GM21515 (cell line): ENCODE results near the gene UBLCP1.
"Not testable (repeated sequence)": the region's sequence is repeated elsewhere in the genome, so short reads cannot be mapped to it uniquely, and the experiment has no call there.

Source experiments
- ATAC-seq: cut with Tn5 transposase; IDR thresholded peaks from one replicate; pipeline ENCODE4 v1.9.1; 2021; ENCODE audit not compliant: unreplicated experiment

The UBLCP1 gene

DNA sequence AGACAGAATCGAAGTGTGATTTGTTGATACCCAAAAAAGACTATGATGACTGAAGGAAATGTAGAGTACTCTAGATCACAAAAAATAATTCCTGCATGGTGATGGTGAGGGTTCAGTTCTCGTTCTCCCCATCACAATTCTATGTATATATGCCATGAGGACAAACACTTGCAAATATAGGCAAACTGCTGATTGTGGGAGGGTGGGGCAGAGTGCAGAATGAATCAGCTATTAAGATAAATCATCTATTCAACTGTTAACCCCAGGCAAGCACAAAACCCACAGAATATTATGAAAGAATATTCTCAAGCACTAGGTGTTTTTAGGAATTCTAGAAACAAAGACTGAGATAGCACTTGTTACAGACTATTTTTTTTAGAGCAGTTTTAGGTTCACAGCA lies 13.9 kb upstream of the UBLCP1 start:
- ATAC-seq, result no peak

DNA sequence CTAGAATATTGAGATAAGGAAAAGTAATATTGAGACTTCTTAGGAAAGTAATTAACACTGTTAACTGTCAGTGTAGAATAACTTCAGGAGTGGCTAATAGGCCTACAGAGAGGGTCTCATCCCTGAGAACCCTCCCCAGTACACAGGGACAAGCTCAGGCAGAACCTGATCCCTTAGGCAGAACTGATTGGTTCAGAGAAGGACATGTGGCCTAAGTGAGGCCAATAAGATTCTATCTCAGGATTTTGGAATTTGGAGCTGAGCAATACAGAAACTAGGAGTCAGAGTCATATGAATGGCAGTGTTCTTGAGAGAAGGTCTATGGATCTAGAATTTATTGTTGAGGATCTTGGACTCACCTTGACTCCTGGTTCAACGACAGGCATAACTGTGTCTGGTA lies 10.9 kb upstream of the UBLCP1 start:
- no peak for ATAC-seq

DNA sequence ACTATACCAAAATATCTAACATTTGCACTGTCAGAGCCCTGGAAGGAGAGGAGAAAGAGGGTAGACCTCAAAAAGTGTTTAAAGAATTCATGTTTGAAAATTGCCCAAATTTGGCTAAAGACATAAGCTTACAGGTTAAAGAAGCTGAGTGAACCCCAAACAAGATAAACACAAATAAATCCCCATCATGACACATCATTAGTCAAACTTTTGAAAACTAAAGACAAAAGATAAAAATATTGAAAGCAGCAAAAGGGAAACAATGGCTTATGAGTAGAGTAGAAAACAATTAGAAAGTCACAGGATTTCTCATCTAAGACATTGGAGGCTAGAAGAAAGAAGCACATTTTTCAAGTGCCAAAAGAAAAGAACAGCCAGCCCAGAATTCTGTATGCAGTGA lies 6.1 kb upstream of the UBLCP1 start:
- ATAC-seq, result no peak

DNA sequence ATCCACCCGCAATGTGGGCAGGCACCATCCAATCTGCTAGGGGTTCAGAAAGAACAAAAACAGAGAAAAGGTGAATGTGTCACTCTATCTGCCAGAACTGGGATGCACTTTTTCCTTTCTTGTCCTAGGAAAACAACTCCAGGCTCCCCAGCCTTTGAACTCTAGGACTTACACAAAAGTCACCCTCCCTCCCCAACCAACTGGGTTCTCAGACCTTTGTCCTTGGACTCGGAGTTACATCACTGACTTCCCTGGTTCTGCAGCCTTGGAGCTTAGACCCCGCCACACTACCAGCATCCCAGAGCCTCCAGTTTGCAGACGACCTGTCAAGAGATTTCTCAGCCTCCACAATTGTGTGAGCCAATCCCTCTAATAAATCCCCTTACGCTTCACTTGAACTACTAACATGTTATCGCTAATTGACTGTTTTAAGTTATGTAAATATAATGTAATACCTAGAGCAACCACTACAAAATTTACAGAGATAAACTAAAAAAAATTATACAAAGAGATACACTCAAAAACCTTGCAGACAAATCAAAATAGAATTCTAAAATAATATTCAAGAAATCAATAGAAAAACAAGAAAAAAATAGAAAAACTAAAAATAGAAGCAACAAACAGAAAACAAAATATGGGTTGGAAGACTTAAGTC lies 5.3 kb upstream of the UBLCP1 start:
- ATAC-seq, result no peak

DNA sequence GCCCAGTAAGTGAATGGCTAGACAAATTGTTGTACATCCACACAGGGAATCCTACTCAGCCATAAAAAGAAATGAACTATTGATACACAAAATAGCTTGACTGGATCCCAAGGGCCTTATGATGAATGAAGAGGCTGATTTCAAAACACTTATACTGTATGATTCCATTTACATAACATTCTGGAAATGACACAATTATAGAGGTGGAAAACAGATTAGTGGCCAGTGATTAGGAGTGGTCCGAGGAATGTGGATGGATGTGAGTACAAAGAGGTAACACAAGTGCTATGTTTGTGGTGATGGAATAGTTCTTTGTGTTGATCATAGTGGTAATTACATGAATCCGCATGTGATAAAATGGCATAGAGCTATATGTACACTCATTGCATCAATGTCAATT lies 4.7 kb upstream of the UBLCP1 start:
- ATAC-seq, result no peak

DNA sequence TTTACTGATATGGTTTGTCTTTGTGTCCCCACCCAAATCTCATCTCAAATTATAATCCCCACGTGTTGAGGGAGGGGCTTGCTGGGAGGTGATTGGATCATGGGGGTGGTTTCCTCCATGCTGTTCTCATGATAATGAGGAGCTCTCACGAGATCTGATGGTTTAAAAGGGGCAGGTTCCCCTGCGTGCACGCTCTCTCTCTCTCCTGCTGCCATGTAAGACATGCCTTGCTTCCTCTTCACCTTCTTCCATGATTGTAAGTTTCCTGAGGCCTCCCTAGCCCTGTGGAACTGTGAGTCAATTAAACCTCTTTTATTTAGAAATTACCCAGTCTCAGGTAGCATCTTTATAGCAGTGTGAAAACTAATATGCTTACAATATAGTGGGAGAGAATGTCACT lies 2.9 kb upstream of the UBLCP1 start:
- ATAC-seq, result not testable (repeated sequence)

DNA sequence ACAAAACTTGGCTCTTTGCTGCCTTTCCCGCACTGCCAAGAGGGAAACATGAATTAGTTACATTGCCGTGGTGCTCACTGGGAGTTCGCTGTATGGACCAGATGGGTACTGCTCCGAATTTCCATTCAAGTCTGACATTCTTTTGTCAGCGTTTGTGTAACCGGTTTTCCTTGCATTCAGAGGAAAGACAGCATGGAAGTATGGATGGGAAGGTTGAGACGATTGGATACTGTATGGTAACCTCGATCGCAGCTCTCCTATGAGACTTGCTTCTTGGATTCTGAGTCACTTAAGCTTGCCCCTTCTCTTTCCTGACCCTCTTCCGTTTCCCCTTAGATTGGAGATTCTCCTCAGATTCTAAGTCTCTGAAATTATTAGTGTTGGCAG lies 625 bp upstream of the UBLCP1 start:
- ATAC-seq, result peak; percentile 8

DNA sequence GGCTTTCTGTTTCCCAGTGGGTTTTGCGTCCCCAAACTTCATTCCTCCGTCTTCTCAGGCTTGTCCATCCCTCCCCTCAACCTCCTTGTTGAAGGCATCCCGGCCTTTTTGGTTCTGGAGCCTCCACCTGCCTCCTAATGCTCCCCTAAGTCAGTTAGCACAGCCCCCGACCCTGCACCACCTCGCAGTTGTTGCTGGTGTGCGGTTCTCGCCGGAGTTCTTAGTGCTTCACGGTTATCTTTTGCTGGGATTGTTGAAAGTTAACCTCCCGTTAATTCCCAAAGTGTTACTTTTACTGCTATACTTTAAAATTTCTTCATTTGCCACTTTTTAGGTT lies 447 bp downstream of the UBLCP1 start:
- ATAC-seq, result peak; percentile 8

DNA sequence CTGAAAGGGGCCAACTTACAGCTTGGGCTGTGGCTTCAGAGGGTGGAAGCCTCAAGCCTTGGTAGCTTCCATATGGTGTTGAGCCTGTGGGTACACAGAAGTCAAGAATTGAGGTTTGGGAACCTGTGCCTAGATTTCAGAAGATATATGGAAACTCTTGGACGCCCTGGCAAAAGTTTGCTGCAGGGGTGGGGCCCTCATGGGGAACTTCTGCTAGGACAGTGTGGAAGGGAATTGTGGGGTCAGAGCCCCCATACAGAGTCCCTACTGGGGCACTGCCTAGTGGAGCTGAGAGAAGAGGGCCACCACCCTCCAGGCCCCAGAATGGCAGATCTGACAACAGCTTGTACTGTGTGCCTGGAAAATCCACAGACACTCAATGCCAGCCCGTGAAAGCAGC lies 3.7 kb downstream of the UBLCP1 start:
- not testable (repeated sequence) for ATAC-seq

DNA sequence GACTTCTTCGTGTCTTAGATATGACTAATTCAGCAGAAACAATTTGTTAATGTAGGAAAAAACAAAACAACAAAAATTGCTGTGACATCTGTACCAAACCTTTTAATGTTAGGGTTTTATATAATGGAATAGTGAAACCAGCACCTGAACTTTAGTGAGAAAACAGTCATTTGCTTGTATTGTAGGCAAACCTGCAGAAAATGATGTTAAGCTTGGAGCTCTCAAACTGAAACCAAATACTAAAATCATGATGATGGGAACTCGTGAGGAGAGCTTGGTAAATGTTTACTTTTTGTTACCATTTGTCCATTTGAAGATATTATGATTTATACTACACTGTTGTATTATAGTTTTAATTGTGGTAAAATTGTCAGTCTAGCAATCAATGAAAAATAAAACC lies 6.6 kb downstream of the UBLCP1 start:
- no peak for ATAC-seq

DNA sequence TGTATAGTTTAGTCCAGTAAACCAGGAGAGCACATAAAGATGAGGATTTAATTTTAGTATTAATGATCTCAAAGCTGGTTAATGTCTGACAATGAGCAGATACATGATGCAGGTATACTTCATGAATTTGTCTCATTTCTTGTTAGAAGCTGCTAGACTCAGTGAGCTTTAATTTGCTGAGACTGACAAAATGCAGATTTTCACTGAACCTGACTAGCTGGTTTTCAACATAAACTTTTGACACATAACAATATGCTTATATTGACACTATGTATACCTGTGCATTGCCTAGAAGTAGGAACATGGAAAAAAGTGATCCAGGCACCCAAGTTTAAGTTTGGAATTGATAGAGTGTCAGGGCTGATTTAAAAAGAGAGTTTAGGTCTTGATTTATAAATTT lies 10.8 kb downstream of the UBLCP1 start:
- ATAC-seq, result no peak

DNA sequence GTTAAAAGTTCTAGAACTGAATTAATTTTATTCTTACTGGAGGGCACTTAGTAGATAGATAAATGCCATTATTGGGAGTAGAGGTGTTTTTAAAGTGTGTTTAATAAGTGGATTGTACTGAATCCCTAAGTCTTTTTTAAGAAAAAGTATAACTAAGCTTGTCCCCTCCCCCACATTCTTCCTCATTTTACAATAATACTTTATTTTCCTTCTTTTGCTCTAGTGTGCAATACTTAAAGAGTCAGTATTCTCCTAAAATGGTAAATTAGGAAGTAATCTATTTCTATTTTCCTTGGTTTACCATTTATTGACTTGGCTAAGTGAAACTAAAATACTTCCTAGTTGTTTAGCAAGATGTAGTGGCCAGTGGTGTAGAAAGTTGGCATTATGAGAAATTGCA lies 11.6 kb downstream of the UBLCP1 start:
- ATAC-seq, result no peak

DNA sequence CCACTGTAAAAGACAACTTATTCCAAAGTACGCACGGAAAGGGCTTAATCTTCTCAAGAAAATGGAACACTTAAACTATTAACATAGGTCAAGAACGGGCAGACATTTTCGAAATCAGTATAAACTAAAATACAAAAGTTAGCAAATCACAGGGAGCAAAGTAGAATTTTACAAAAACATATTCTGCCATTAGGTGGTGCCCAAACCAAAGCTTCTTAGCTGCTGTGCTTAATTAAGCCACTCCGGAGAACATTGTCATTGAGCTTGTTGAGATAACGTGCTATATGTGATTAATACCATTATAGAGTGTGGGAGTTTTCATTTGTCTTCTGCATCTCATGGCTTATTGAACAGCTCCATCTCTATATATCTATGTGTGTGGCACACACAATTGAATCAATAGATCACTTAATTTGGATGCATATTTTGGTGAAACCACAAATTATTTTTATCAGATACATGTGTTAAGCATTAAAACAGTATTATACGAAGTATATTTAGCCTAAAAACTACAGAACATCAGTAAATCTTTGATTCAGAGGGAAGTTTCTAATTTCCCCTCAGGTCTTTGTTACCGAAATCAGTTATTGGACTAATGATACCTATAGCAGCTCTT lies 23.4 kb downstream of the UBLCP1 start:
- no peak for ATAC-seq

DNA sequence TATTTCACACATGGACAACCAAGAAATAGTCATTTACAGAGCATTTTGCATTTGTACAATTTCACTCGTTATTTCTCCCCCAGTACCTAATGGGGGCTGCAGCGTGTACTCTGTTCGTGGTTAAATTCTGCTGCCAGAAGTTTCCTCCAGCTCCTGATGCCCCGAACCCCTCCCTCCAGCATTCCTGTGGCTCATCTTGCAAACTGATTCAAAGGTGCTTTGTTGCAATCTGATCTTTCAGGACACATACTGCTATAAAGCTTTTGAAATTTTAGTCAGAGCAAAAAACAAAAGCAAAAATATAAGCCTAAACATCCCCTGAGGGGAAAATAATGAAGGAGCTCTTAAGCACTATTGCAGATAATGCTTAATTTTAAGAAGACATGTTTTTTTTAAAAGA lies 27.7 kb downstream of the UBLCP1 start:
- no peak for ATAC-seq

DNA sequence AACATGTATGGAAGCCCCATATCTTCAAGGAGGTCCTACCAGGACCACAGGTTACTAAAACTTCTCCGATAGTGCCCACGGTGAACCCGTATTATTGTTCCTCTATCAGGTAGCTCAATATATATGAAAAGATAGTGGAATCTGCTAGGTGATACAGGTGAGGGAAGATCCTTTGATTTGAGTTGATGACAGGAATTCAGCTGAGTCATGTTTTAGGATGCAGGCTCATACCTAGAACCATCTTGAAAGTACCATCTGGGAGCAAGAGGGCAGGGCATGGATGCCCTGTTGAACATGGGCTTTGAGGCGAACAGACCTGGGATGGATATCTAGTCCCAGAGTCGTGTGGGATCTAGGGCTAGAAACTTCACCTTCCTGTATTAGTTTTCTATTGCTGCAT lies 31.8 kb downstream of the UBLCP1 start:
- no peak for ATAC-seq

DNA sequence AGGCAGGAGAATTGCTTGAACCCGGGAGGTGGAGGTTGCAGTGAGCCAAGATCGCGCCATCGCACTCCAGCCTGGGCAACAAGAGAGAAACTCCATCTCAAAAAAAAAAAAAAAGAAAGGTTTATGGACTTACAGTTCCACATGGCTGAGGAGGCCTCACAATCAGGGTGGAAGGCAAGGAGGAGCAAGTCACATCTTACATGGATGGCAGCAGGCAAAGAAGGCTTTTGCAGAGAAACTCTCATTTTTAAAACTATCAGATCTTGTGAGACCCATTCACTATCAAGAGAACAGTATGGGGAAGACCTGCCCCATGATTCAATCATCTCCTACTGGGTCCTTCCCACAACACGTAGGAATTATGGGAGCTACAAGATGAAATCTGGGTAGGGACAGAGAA lies 34.2 kb downstream of the UBLCP1 start:
- ATAC-seq, result not testable (repeated sequence)

DNA sequence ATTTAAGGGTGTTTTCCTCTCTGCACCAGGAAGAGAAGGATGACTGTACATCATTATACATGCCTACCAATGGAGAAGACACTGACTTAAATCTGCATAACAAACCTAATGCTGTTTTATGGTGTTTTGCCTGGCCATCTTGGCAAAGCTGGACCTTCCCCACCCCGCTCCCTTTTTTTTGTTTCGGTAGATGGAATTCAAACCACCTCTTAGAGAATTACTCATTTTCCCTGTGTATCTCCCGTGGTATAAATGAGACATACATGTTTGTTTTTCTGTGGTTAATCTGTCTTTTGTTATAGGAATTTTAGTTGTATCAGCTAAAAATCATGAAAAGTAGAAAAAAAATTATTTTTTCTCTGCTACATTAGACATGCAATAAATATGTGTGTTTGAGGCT lies 38.4 kb downstream of the UBLCP1 start:
- no peak for ATAC-seq

DNA sequence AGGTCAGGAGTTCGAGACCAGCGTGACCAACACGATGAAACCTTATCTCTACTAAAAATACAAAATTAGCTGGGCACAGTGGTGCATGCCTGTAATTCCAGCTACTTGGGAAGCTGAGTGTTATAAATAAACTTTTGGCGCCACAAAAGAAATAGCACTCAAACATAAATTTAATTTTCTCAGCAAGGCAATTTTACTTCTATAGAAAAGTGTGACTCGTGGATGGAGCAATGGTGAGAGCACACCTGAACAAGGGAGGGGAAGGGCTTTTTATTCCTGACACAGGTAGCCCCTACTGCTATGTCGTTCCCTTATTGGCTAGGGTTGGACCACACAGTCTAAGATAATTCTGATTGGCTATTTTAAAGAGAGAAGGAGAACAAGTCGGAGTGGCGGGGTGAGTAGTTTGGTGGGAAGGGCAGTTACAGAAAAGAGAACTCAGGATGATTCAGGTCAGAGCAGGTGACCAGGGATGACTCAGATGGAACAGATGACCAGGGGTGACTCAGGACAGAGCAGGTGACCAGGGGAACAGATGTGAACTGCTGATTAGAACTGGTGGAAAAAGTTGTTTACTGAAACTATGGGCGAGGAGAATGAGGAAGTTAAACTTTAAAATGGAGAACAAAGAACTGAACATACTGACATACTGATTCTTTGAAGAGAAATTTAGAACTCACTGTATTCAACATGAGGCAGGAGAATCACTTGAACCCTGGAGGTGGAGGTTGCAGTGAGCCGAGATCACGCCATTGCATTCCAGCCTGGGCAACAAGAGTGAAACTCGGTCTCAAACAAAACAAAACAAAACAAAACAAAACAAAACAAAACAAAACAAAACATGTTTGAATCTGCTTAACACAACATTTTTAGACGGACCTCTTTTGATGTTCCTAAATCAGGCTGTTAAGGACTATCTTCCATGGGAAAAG lies 39.1 kb downstream of the UBLCP1 start:
- ATAC-seq, result not testable (repeated sequence)

DNA sequence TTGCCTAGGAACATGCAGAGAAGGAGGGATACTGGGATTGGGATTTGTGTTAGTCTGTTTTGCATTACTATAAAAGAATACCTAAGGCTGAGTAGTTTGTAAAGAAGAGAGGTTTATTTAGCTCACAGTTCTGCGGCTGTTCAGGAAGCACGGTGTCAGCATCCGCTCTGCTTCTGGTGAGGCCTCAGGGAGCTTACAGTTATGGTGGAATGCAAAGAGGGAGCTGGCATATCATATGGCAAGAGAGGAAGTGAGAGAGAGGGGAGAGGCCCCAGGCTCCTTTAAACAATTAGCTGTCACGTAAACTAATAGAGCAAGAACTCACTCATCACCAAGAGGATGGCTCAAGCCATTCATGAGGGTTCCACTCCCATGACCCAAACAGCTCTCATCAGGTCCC lies 40.2 kb downstream of the UBLCP1 start:
- ATAC-seq, result no peak

DNA sequence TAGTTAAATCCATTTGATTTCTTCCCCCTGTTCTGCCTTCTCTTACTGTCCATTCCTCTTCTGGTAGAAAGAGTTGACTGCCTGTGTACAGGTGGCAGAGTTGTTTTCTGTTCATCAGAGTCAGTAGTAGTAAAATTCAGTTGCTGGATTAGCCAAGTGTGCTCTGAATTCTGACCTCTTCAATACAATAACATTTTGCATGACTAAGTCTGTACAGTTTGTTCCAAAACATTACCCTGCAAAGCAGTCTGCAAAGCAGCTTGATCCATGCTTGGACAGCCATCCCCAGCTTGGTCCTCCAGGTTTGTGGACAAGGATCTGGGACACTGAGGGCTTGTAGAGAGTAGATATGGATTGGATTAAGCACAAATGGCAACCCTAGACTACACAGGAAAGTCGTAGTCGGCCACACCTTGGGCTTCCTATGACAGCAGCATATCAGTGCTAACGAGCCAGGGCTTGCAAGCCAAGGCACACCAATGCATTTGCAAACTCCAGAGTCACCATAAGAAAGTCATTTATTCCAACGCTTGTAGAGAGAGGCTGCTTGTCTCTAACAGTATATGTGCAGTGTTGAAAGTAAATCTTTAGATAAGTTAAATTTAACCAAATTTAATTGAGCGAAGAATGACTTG lies 42.0 kb downstream of the UBLCP1 start:
- no peak for ATAC-seq

DNA sequence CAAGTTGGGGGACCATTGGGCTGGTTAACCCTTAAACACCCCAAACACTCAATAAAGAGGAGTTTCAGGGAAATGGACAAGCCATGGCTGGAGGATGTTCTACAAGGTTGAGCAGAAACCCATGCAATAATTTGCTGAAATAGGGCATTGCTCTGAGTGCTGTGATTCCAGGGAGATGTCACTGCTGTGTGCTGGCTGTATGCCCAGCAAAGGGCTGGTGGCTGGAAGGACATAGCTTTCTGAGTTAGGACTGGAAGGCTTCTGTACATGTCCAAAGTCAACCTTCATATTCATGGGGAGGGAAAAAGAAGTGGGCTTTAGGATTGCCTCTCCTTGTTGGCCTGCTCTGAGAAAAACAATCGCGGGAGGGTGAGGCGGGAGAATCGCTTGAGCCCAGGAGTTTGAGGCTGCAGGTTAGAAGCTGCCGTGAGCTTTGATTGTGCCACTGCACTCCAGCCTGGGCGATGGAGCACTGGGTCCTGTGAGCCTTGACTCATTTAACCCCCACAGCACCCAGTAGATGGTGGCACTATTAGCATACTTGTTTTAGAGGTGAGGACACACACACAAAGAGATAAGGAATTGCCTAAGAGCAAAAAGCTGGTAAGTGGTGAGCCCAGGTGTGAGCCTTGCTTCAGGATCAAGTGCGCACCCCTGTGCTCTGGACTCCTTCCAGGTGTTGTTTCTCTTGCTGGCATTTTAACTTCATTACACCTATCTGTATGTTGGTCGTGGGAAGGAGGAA lies 46.8 kb downstream of the UBLCP1 start:
- no peak for ATAC-seq
